GM11168 (cell line): ENCODE measurements around the gene MARCHF3.
"Not testable (repeated sequence)": the region's sequence is repeated elsewhere in the genome, so short reads cannot be mapped to it uniquely, and the experiment has no call there.

ENCODE experiments used
- in situ Hi-C: fragments of 300-500 bp; cut with MboI; formaldehyde crosslinking; loops from one replicate; pipeline ENCODE4 v1.12.0; 2022; ENCODE audit warnings: low sequenced_read_pairs; ENCODE audit not compliant: unreplicated experiment

MARCHF3 gene

GRCh38 chr5:126927429-126927828 lies 102.9 kb downstream of the MARCHF3 start:
- in situ Hi-C loops, result no loop called here

DNA sequence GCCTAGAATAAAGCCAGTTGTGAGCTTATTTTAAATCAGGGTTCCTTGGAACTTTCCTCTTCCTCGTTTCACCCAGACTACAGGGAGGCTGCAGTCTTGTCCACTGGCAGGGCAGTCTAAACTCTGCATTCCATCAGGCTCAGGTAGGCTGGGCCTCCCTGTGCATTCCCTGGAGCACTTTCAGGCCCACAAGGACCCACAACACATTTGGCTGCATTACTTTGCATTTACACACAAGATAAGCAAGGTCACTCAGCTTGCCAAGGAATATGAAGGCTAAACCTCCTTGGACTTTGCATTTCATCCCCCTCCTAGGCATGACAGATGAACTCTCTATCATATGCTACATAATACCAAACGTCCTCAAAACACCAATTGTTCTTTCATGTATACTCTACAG lies 104.2 kb downstream of the MARCHF3 start:
- in situ Hi-C loops, result no loop called here

DNA sequence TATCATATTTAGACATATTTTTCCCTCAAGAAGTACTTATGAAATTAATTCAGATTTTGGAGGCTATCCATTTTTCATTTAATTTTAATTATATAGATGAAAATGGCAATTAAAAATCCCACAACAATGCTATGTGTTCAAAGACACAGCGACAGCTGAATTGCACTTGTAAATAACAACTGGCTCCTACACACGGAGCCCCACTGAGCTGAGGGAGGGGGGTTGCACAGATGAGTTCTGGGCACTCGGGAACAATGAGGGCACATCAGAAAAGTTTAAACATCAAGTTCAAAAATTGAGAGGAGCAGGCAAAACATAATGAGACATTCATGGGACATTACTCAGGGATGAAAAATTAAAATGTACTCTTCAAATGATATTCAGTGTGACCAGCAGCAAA lies 104.9 kb downstream of the MARCHF3 start:
- in situ Hi-C loops, result no loop called here

DNA sequence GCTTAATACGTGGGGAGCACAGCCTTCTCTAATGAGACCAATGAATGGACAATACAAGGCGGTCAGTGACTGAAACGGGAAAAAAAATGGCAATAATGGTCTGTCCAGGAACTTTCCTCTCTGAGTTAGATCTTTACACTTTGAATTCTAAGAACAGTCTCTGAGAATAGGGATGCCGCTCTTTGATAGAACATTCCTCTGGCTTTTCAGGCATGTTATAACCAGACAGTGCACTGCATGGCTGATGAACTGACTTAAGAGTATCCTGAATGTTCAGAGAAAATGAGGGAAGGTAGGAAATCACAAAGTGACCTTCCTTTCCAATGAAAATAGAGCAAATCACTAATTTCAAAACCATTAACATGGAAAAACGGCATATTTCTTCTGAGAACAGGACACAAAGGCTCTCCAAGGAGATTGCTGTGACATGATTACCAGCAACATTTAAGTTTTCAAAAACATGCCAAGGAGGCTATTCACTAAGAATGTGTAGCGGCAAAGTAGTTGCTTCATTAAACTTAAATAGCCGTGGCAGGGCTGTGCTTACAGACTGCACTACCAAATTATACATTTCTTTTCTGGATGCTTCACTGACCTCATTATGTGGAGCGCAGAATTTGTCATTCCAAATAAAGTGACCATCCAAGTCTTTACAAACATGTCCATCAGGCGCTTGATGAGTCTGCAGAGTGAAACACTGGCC lies 105.9 kb downstream of the MARCHF3 start:
- in situ Hi-C loops, result no loop called here

- in situ Hi-C loops, result no loop called here
Measured at GRCh38 chr5:126921241-126922091, 108.9 kb downstream of the MARCHF3 start.

DNA sequence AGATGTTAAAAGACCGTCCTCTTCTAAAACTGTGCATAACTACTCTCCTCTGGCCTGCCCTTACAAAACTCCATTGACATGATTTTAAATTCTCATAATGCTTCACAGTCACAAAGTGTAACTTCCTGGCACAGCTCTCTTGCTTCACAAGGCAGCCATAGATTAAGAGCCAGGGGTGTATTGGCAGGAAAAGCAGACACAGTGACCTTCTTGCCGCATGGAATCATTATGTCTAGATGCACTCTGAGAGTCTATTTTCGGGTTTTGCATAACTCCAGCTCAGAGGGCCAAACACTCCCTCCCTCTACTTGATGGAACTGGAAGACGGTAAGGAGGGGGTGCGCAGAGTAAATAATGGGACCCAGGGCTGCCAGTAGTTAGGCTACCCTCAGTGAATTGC lies 110.1 kb downstream of the MARCHF3 start:
- in situ Hi-C loops, result no loop called here

DNA sequence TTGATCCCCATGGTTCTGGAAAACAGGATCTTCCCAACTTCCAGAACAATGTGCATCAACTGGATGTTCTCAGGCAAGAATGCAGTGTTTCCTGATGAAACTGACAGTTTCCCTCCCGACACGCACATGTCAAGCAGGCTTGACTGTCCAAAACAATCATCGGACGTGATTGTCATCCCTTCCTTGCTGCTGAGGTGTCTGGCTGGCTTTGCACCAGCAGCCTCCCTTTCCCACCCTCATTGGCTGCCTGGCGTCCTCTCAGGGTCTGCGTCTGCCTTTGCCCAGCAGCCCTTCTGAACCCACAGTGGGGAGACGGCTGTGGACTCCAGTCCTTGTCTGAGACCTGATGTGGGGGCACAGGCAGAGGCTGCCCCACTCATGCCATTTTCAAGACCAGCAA lies 110.8 kb downstream of the MARCHF3 start:
- in situ Hi-C loops, result loop anchor here (5.0 kb wide), 1 partner anchor 57 kb away; no protein-coding TSS in a partner anchor

DNA sequence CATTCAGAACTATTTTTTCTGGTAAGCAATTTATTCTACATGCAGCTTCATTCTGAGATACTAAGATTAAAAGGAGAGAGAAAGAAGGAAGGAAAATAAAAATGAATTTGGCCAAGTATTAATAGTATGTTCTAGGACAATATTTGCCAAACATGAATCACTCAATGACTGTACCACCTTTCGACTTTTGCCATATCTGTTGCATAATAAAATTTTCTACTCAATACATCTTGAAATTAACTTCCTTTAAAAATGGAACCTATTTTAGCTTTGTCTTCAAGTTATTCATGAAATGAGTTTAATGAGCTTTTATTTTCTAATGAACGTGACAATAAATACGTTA lies 111.8 kb downstream of the MARCHF3 start:
- in situ Hi-C loops, result loop anchor here (5.0 kb wide), 1 partner anchor 56 kb away; no protein-coding TSS in a partner anchor

- in situ Hi-C loops, result loop anchor here (5.0 kb wide), 1 partner anchor 56 kb away; no protein-coding TSS in a partner anchor
Measured at GRCh38 chr5:126917918-126918614, 112.3 kb downstream of the MARCHF3 start.

GRCh38 chr5:126915496-126915895 lies 114.9 kb downstream of the MARCHF3 start:
- in situ Hi-C loops, result loop anchor here (5.0 kb wide), 1 partner anchor 53 kb away; no protein-coding TSS in a partner anchor

DNA sequence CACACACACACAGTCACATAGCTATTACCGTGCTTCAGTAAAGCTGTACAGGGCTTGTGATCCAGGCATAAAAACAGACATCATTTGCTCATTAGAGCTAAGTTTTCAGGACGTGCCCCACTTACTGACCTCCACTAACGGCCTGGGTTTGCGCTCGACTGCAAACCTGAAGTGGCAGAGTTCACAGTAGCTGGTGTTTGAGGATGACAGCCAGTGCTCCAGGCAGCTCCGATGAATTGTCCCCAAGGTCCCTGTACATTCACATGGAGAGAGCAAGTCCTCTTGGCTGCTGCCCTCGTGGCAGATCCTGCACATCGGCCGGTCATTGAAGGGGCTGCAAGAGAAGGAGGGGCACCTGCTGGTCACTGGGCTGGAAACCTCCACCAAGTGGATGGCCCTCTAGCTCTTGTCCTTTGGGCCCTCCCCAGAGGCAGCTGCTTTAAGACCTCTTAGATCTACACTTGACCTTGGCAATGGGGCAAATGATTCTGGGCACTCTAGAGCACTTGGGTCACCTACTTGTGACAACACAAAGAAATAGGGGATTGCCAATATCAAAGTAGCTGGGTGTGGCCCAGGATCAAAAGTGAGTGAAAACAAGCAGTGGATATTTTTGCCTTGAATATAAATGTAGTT lies 115.4 kb downstream of the MARCHF3 start:
- in situ Hi-C loops, result loop anchor here (5.0 kb wide), 1 partner anchor 53 kb away; no protein-coding TSS in a partner anchor

DNA sequence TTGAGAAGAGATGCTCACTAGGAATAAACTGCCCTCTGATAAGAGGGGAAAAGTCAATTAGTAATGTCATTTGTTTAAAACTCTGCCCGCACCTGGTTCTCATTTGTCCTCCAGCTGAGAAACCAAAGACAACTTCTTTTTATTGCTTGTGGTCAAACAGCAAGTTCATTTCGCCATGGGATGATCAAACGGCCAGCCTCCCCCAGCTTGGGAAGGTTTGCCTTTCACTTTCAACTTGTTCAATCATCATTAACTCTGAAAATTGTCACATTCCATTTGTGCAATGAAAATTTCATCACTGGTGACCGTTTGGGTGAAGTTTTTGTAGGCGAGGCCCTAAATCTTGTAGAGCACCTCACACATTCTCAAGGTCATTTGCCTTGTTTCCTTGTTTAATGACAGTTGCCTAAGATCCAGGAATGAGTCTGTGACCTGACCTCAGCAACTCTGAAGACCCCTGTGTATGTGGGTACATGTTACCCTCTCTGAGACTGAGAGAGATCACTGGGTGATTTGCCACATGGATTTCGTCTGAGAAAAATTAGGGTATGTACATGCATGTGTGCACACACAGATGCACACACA lies 117.7 kb downstream of the MARCHF3 start:
- in situ Hi-C loops, result no loop called here

DNA sequence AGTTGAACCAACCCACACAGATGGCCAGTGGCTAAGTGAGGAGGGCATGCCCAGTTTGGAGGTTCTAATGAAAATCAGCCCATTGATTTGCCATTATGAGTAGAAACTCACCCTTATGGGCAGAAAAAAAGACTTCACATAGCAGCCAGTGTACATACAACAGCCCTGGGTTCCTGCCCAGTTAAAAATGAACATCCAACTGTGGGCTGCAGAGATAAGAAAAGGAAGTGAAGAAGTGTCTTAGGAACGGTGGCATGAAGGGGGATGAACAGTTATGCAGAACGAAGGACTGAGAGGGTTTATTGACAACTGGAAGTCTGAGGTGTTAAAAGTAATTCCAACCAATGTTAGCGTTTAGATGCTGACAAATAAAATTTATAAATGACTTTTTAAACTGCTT lies 118.4 kb downstream of the MARCHF3 start:
- in situ Hi-C loops, result no loop called here

- in situ Hi-C loops, result no loop called here
Measured at GRCh38 chr5:126909856-126910255, 120.5 kb downstream of the MARCHF3 start.

DNA sequence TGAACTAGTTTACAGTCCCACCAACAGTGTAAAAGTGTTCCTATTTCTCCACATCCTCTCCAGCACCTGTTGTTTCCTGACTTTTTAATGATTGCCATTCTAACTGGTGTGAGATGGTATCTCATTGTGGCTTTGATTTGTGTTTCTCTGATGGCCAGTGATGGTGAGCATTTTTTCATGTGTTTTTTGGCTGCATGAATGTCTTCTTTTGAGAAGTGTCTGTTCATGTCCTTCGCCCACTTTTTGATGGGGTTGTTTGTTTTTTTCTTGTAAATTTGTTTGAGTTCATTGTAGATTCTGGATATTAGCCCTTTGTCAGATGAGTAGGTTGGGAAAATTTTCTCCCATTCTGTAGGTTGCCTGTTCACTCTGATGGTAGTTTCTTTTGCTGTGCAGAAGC lies 126.0 kb downstream of the MARCHF3 start:
- in situ Hi-C loops, result not testable (repeated sequence)

GRCh38 chr5:126900796-126901195 lies 129.6 kb downstream of the MARCHF3 start:
- in situ Hi-C loops, result no loop called here

DNA sequence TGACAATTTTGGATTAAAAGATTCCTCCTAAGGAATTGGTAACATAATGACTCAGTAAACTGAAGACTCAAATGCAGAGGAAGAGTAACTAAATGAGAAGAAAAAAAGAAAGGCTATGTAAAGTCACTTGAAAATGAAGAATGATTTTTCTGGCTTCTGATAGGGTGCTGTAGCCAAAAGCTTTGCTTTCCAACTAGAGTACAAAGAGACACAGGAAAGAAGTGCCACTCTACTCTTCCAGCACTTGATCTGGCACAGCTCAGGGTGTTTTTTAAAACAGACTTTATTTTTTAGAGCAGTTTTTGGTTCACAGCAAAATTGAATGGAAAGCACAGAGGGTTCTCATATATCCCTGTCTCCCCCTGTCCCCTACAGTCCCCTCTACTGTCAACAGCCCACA lies 130.9 kb downstream of the MARCHF3 start:
- in situ Hi-C loops, result no loop called here

GRCh38 chr5:126897851-126898630 lies 132.3 kb downstream of the MARCHF3 start:
- in situ Hi-C loops, result no loop called here

DNA sequence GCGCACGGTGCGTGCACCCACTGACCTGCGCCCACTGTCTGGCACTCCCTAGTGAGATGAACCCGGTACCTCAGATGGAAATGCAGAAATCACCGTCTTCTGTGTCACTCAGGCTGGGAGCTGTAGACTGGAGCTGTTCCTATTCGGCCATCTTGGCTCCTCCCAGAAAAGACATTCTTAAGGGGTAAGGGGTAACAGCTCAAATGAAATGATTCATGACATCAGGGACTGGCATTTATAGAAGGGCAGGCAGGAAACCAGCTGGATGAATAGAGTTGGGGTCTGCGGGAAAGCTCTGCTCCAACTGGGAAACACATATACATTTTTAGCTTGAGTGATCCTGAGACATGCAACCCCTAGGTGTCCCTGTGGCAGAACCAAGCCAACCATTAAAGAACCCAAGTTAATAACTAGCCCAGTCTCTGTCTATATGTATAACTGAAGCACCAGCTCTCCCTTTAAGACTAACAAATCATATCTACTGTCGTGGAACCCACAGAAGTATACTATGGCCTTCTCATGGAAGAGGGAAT lies 134.1 kb downstream of the MARCHF3 start:
- in situ Hi-C loops, result no loop called here
